ENCODE results near the gene UTP25. TPM values are rescaled to one million over a fixed set of nuclear protein-coding genes. Genes with fewer than 3 reads are reported as not detected.

UTP25 gene
- total and polyA plus RNA-seq, 2 experiments from 2014 or later: 9.5 to 12.2 TPM

- H3F3A ChIP-seq (ENCODE audit: insufficient read depth): peaks cover 14% of the 10 kb centered on the region
- no peak for TF ChIP-seq EZH2phosphoT487 (IDR thresholded peaks at IDR 0.05; ENCODE audit: insufficient read depth, low read depth)
- TF ChIP-seq EZH2 (IDR thresholded peaks at IDR 0.05; ENCODE audit: insufficient read depth, poor library complexity, severe bottlenecking): no peak
- H3K4me1 ChIP-seq (ENCODE audit: insufficient read depth): peaks cover 23% of the 10 kb centered on the region
- no peak overlapping the region for H3K4me2 ChIP-seq (ENCODE audit: unreplicated experiment)
- no peaks in the 10 kb centered on the region for H3K9me2 ChIP-seq (ENCODE audit: insufficient read depth)
- H3K27me3 ChIP-seq (replicated peaks; ENCODE audit: insufficient read depth): no peaks in the 10 kb centered on the region
- WGBS, 2 experiments (ENCODE audit: low coverage in 1 of 2, low lambda C conversion rate in 2 of 2, missing lambda C conversion rate in 2 of 2): 91 to 95% methylated on average over 1 of the region's 1 CpG
- in situ Hi-C loops (cut with MboI): no loop called here
- DNase-seq: no peak
- no peaks in the 10 kb centered on the region for H4K20me1 ChIP-seq (ENCODE audit: insufficient read depth)
- H3K27ac ChIP-seq: no peak overlapping the region
- no peak overlapping the region for H2AFZ ChIP-seq
- no peak overlapping the region for H3K9ac ChIP-seq
- no peak overlapping the region for H3K4me3 ChIP-seq
- H3K9me3 ChIP-seq (ENCODE audit: low read depth): no peaks in the 10 kb centered on the region
- no peaks in the 10 kb centered on the region for H3K36me3 ChIP-seq (ENCODE audit: low read depth)
- no peaks in the 10 kb centered on the region for H3K79me2 ChIP-seq (ENCODE audit: insufficient read depth)
These were observed 24.2 kb upstream of the UTP25 start for GRCh38 chr1:209803568-209803967.

- Histone ChIP-seq H3K79me2 (ENCODE audit: insufficient read depth) (no peaks in the 10 kb centered on the region), H3K9me2 (ENCODE audit: insufficient read depth) (no peaks in the 10 kb centered on the region), H3K4me1 (ENCODE audit: insufficient read depth) (peaks cover 26% of the 10 kb centered on the region), H3K9ac (no peak overlapping the region), H3K9me3 (ENCODE audit: low read depth) (no peaks in the 10 kb centered on the region), H4K20me1 (ENCODE audit: insufficient read depth) (no peaks in the 10 kb centered on the region), H3K4me3 (peak overlapping the region; percentile 64; the same call in 1 of the 2 replicates), H3K27ac (no peak overlapping the region), H3K27me3 (replicated peaks; ENCODE audit: insufficient read depth) (no peaks in the 10 kb centered on the region), H3K4me2 (ENCODE audit: unreplicated experiment) (peak overlapping the region; percentile 62), H2AFZ (peak overlapping the region; percentile 80), H3K36me3 (ENCODE audit: low read depth) (no peaks in the 10 kb centered on the region), H3F3A (ENCODE audit: insufficient read depth) (peaks cover 18% of the 10 kb centered on the region)
- 28 to 37% methylated on average over 18 to 19 of the region's 19 CpGs for WGBS, 2 experiments (ENCODE audit: low coverage in 1 of 2, low lambda C conversion rate in 2 of 2, missing lambda C conversion rate in 2 of 2)
- DNase-seq: no peak
- in situ Hi-C loops (cut with MboI): no loop called here
- TF ChIP-seq EZH2phosphoT487 (IDR thresholded peaks at IDR 0.05; ENCODE audit: insufficient read depth, low read depth): no peak
- TF ChIP-seq EZH2 (IDR thresholded peaks at IDR 0.05; ENCODE audit: insufficient read depth, poor library complexity, severe bottlenecking): no peak
These were observed 22.4 kb upstream of the UTP25 start for GRCh38 chr1:209805341-209805781.

- Histone ChIP-seq H4K20me1 (ENCODE audit: insufficient read depth) (no peaks in the 10 kb centered on the region), H3K9ac (peak within 1 kb of the TSS; percentile 62), H3K9me2 (ENCODE audit: insufficient read depth) (no peaks in the 10 kb centered on the region), H3K4me2 (ENCODE audit: unreplicated experiment) (peak within 1 kb of the TSS; percentile 62), H3K36me3 (ENCODE audit: low read depth) (no peaks in the 10 kb centered on the region), H3K9me3 (ENCODE audit: low read depth) (no peaks in the 10 kb centered on the region), H3K27ac (peak within 1 kb of the TSS; percentile 45), H3K27me3 (replicated peaks; ENCODE audit: insufficient read depth) (no peaks in the 10 kb centered on the region), H3K4me1 (ENCODE audit: insufficient read depth) (peaks cover 25% of the 10 kb centered on the region), H3F3A (ENCODE audit: insufficient read depth) (peaks cover 18% of the 10 kb centered on the region), H2AFZ (peak within 1 kb of the TSS; percentile 80), H3K4me3 (peak within 1 kb of the TSS; percentile 64), H3K79me2 (ENCODE audit: insufficient read depth) (no peaks in the 10 kb centered on the region)
- no peak for TF ChIP-seq EZH2 (IDR thresholded peaks at IDR 0.05; ENCODE audit: insufficient read depth, poor library complexity, severe bottlenecking)
- TF ChIP-seq EZH2phosphoT487 (IDR thresholded peaks at IDR 0.05; ENCODE audit: insufficient read depth, low read depth): no peak
- in situ Hi-C loops (cut with MboI): no loop called here
- peak; percentile 78 for DNase-seq
- 8 to 9% methylated on average over 46 of the region's 46 CpGs for WGBS, 2 experiments (ENCODE audit: low coverage in 1 of 2, low lambda C conversion rate in 2 of 2, missing lambda C conversion rate in 2 of 2)
These were observed 21.7 kb upstream of the UTP25 start, which contains the start of gene IRF6 for GRCh38 chr1:209805875-209806760. Gene IRF6, minus strand, starts transcription at chr1:209806142. Its CDS starts 4,729 bp downstream, at chr1:209801413.

- H2AFZ ChIP-seq: no peak overlapping the region
These were observed 20.3 kb upstream of the UTP25 start for GRCh38 chr1:209807509-209807908.

More at GRCh38 chr1:209807509-209807908, 20.3 kb upstream of the UTP25 start:
- Histone ChIP-seq H3K4me1 (ENCODE audit: insufficient read depth) (peaks cover 18% of the 10 kb centered on the region), H3K36me3 (ENCODE audit: low read depth) (no peaks in the 10 kb centered on the region), H3K9me3 (ENCODE audit: low read depth) (no peaks in the 10 kb centered on the region), H3F3A (ENCODE audit: insufficient read depth) (peaks cover 18% of the 10 kb centered on the region), H3K4me2 (ENCODE audit: unreplicated experiment) (peak overlapping the region; percentile 27), H3K27ac (peak overlapping the region; percentile 39), H3K79me2 (ENCODE audit: insufficient read depth) (no peaks in the 10 kb centered on the region), H4K20me1 (ENCODE audit: insufficient read depth) (no peaks in the 10 kb centered on the region), H3K4me3 (no peak overlapping the region), H3K9me2 (ENCODE audit: insufficient read depth) (no peaks in the 10 kb centered on the region), H3K27me3 (replicated peaks; ENCODE audit: insufficient read depth) (no peaks in the 10 kb centered on the region), H3K9ac (no peak overlapping the region)
- no peak for DNase-seq
- in situ Hi-C loops (cut with MboI): no loop called here
- no peak for TF ChIP-seq EZH2 (IDR thresholded peaks at IDR 0.05; ENCODE audit: insufficient read depth, poor library complexity, severe bottlenecking)
- TF ChIP-seq EZH2phosphoT487 (IDR thresholded peaks at IDR 0.05; ENCODE audit: insufficient read depth, low read depth): no peak
- WGBS, 2 experiments (ENCODE audit: low coverage in 1 of 2, low lambda C conversion rate in 2 of 2, missing lambda C conversion rate in 2 of 2): 93 to 98% methylated on average over 4 of the region's 4 CpGs
